HG02943 (cell line): ENCODE measurements around the gene CLCN2.

Source experiments
- ATAC-seq: cut with Tn5 transposase; IDR thresholded peaks from one replicate; pipeline ENCODE4 v1.9.1; 2021; ENCODE audit warnings: mild to moderate bottlenecking, low read depth, moderate library complexity; ENCODE audit not compliant: unreplicated experiment

The CLCN2 gene

GRCh38 chr3:184361532-184361931, at the start of gene CLCN2, which contains the start of gene POLR2H:
TSS of gene CLCN2 (minus strand) at chr3:184361605. CDS start at chr3:184361479, 126 bp downstream.
TSS of gene POLR2H (plus strand) at chr3:184361710. CDS start at chr3:184363493, 1,783 bp downstream.
- ATAC-seq = no peak

- ATAC-seq = no peak
Observed at GRCh38 chr3:184409946-184410500, 48.6 kb upstream of the CLCN2 start.

- no peak for ATAC-seq
Observed at GRCh38 chr3:184409331-184409926, 48.0 kb upstream of the CLCN2 start.

GRCh38 chr3:184405075-184406030, 43.9 kb upstream of the CLCN2 start:
- no peak for ATAC-seq

- no peak for ATAC-seq
Observed at GRCh38 chr3:184399410-184399809, 38.0 kb upstream of the CLCN2 start.

- no peak for ATAC-seq
Observed at GRCh38 chr3:184395320-184395660, 33.9 kb upstream of the CLCN2 start.

- no peak for ATAC-seq
Observed at GRCh38 chr3:184391266-184391665, 29.9 kb upstream of the CLCN2 start.

GRCh38 chr3:184389935-184390528, 28.6 kb upstream of the CLCN2 start:
- no peak for ATAC-seq

- no peak for ATAC-seq
Observed at GRCh38 chr3:184389384-184389783, 28.0 kb upstream of the CLCN2 start.

- ATAC-seq = no peak
Observed at GRCh38 chr3:184388936-184389230, 27.5 kb upstream of the CLCN2 start.

- no peak for ATAC-seq
Observed at GRCh38 chr3:184388164-184388935, 26.9 kb upstream of the CLCN2 start.

- no peak for ATAC-seq
Observed at GRCh38 chr3:184387174-184387714, 25.8 kb upstream of the CLCN2 start.

GRCh38 chr3:184386047-184386806, 24.8 kb upstream of the CLCN2 start:
- ATAC-seq = no peak

- ATAC-seq = no peak
Observed at GRCh38 chr3:184384856-184385422, 23.5 kb upstream of the CLCN2 start.

GRCh38 chr3:184384342-184384741, 22.9 kb upstream of the CLCN2 start:
- ATAC-seq = no peak

GRCh38 chr3:184383033-184383740, 21.8 kb upstream of the CLCN2 start:
- ATAC-seq = no peak

GRCh38 chr3:184382326-184383032, 21.1 kb upstream of the CLCN2 start:
- no peak for ATAC-seq
